C4-2B (cell line): ENCODE data around the gene ENPP3.

Source experiments
- CTCF ChIP-seq: fragments of 450-650 bp; conservative IDR thresholded peaks from 2 replicates; pipeline ENCODE4 v1.5.1; 2017; ENCODE audit warnings: mild to moderate bottlenecking
- ZFX ChIP-seq: fragments of 450-650 bp; IDR thresholded peaks from 2 replicates; pipeline ENCODE4 v1.6.1; 2017

DNA sequence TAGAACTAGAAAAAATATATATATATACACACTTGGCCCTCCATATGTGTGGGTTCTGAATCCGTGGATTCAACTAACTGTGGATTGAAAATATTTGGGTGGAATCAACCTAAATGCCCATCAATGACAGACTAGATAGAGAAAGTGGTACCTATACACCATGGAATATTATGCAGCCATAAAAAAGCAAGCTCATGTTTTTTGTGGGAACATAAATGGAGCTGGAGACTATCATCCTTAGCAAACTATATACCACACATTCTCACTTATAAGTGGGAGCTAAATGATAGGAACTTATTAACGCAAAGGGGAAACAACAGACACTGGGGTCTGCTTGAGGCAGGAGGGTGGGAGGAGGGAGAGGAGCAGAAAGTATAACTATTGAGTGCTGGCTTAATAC lies 36.1 kb downstream of the ENPP3 start:
- TF ChIP-seq CTCF (no peak), ZFX (no peak)
